ENCODE measurements around the gene APBA1. TPM values are rescaled to one million over a fixed set of nuclear protein-coding genes. Genes with fewer than 3 reads are reported as not detected.

The APBA1 gene
- total and polyA plus RNA-seq, 10 donors: 0.41 to 28.2 (median 13.8) TPM

DNA sequence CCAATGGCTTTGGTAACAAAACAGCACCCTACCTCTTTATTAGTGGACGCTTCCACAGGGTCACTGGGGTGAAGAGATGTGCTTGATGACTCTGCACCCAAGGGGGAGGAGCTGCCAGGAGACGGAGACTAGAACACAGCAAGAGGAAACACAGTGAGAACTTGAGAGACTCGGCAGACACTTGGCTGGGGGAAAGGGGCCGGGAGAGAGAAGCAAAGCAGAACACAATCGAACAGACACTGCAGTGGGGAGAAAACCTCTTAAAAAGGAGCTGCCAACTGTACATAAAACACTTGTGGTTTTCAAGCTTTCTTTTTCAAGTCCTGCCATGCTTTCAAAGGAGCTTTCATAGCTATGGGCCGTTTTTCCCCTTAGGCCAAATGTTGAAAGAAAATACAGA, 196.2 kb downstream of the APBA1 start:
- H3K27ac ChIP-seq: no peak overlapping the region
- no peak overlapping the region for H3K4me3 ChIP-seq
- no peaks in the 10 kb centered on the region for H3K9me3 ChIP-seq
- DNase-seq: no peak
- peaks cover 0 to 7% (median 0%) of the 10 kb centered on the region in 6 donors for H3K4me1 ChIP-seq
- TF ChIP-seq POLR2A (IDR thresholded peaks at IDR 0.05): no peak
- WGBS, 5 donors: 24 to 41% (median 31%) methylated on average over 6 of the region's 6 CpGs
- H3K36me3 ChIP-seq: no peaks in the 10 kb centered on the region
- intact Hi-C loops (cut with DNase I; ENCODE audit: low total_unique reads): no loop called here
- no peaks in the 10 kb centered on the region for H3K27me3 ChIP-seq (replicated peaks in 1 of 7)

DNA sequence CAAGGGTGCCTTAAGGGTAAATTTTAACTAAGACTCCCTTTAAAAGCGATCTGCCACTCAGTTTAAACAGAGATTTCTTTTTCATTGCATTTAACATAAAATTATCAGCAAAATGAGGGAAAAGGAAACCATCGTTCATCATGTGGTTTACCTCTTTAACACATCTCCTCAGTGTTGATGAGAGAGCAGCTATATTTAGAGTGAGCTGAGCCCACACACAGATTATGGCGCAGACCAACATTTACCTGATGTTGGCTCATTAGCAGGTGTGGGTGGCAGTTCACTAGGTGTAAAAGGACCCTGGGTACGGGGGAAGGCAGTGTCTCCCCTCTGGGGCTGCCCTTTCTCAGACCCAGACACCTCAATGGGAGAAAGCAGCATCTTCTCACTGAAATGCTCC, 197.3 kb downstream of the APBA1 start:
- Histone ChIP-seq H3K27me3 (replicated peaks in 1 of 7) (no peaks in the 10 kb centered on the region), H3K4me1 (peaks cover 0 to 7% (median 0%) of the 10 kb centered on the region in 6 donors), H3K9me3 (no peaks in the 10 kb centered on the region), H3K27ac (no peak overlapping the region), H3K4me3 (no peak overlapping the region), H3K36me3 (no peaks in the 10 kb centered on the region)
- TF ChIP-seq POLR2A (IDR thresholded peaks at IDR 0.05) (no peak), POLR2AphosphoS5 (IDR thresholded peaks at IDR 0.05) (no peak)
- TF ChIP-seq, protein P1, sequence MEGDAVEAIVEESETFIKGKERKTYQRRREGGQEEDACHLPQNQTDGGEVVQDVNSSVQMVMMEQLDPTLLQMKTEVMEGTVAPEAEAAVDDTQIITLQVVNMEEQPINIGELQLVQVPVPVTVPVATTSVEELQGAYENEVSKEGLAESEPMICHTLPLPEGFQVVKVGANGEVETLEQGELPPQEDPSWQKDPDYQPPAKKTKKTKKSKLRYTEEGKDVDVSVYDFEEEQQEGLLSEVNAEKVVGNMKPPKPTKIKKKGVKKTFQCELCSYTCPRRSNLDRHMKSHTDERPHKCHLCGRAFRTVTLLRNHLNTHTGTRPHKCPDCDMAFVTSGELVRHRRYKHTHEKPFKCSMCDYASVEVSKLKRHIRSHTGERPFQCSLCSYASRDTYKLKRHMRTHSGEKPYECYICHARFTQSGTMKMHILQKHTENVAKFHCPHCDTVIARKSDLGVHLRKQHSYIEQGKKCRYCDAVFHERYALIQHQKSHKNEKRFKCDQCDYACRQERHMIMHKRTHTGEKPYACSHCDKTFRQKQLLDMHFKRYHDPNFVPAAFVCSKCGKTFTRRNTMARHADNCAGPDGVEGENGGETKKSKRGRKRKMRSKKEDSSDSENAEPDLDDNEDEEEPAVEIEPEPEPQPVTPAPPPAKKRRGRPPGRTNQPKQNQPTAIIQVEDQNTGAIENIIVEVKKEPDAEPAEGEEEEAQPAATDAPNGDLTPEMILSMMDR (IDR thresholded peaks at IDR 0.05 in 8 of 11, conservative IDR thresholded peaks at IDR 0.05 in 3 of 11): no peak
- WGBS, 5 donors: 41 to 58% (median 42%) methylated on average over 4 of the region's 4 CpGs
- intact Hi-C loops (cut with DNase I; ENCODE audit: low total_unique reads): no loop called here
- DNase-seq: no peak

DNA sequence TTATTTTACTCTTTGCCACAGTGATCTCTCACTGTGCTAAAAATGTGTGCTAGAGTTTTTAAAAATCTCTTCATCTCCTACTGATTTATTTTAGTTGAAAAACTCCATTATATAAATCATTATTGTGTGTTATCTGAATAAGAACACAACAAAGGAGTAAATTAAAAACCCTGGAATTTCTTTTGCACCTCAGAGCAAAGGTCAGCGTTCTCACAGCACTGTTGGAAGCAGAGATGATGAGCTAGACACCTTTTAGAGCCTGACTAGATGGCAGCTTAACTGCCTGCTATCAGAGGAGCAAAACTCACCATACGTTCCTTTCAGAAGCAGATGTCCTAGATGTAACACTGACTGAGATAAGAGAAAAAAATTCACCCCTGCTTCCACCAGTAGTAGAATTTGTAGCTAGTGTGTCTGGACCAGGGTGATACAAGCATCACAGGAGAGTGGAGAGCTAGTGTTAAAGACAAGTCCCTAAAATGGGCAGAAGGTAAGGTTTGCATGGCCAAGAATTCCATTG, 200.0 kb downstream of the APBA1 start:
- Histone ChIP-seq H3K27ac (no peak overlapping the region), H3K9me3 (no peaks in the 10 kb centered on the region), H3K4me1 (peaks cover 0 to 7% (median 0%) of the 10 kb centered on the region in 6 donors), H3K27me3 (replicated peaks in 1 of 7) (no peaks in the 10 kb centered on the region), H3K4me3 (no peak overlapping the region), H3K36me3 (peaks cover 0 to 7% (median 0%) of the 10 kb centered on the region in 6 donors)
- TF ChIP-seq POLR2AphosphoS5 (IDR thresholded peaks at IDR 0.05) (no peak), POLR2A (IDR thresholded peaks at IDR 0.05) (no peak)
- TF ChIP-seq, protein P1 (IDR thresholded peaks at IDR 0.05 in 8 of 11, conservative IDR thresholded peaks at IDR 0.05 in 3 of 11): no peak
- no peak for DNase-seq
- intact Hi-C loops (cut with DNase I; ENCODE audit: low total_unique reads): no loop called here
- 71 to 82% (median 73%) methylated on average over 2 of the region's 2 CpGs for WGBS, 5 donors

DNA sequence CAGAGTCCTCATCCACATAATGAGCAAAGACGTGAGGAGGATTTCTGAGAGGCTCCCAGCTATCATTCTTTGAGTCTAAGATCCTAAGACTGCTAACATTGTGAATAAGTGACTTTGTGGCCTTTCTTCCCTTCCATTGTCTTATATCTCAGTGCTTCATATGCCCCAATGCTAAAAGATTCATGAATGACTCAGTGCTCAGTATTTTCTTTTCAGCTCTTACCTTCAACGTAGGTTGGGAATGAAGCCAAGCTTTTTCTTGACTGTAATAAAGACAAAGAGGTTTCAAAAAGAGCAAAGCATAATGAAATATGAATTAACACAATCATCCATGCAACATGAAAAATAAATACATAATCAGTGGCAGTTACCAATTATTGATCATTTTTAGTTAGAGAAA, 200.7 kb downstream of the APBA1 start:
- no peak for DNase-seq
- WGBS, 5 donors: 65 to 82% (median 76%) methylated on average over 2 of the region's 2 CpGs
- H3K4me1 ChIP-seq: peaks cover 0 to 7% (median 0%) of the 10 kb centered on the region in 6 donors
- H3K27me3 ChIP-seq (replicated peaks in 1 of 7): no peaks in the 10 kb centered on the region
- H3K9me3 ChIP-seq: no peaks in the 10 kb centered on the region
- H3K27ac ChIP-seq: no peak overlapping the region
- H3K36me3 ChIP-seq: peaks cover 0 to 12% (median 0%) of the 10 kb centered on the region in 6 donors
- intact Hi-C loops (cut with DNase I; ENCODE audit: low total_unique reads): no loop called here
- H3K4me3 ChIP-seq: no peak overlapping the region
- no peak for TF ChIP-seq POLR2AphosphoS5 (IDR thresholded peaks at IDR 0.05)
- TF ChIP-seq, protein P1 (IDR thresholded peaks at IDR 0.05 in 8 of 11, conservative IDR thresholded peaks at IDR 0.05 in 3 of 11): no peak

Measured in spleen (tissue), 11 donors.